GM21619 (cell line): Measurements from ENCODE around the gene RAB4B.
"Not testable (repeated sequence)": the region's sequence is repeated elsewhere in the genome, so short reads cannot be mapped to it uniquely, and the experiment has no call there.

Experiments
- ATAC-seq: cut with Tn5 transposase; IDR thresholded peaks from one replicate; pipeline ENCODE4 v1.9.1; 2021; ENCODE audit not compliant: unreplicated experiment

The RAB4B gene

GRCh38 chr19:40776932-40777644 is 959 bp upstream of the RAB4B start:
- peak; percentile 56 for ATAC-seq

DNA sequence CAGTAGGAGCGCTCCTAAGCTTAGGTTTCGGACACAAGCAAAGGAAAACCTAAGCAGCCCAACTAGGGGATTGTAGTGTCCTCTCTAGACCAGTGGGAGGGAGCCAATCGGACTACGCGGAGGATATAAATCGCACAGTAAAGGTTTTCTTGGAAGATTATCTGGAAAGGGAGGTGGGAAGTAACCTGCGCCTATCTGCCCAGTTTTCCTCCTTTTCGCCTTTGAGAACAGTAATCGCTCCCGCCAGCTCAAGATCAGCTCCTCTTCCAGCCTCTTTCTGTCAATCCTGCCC is 456 bp upstream of the RAB4B start:
- no peak for ATAC-seq

DNA sequence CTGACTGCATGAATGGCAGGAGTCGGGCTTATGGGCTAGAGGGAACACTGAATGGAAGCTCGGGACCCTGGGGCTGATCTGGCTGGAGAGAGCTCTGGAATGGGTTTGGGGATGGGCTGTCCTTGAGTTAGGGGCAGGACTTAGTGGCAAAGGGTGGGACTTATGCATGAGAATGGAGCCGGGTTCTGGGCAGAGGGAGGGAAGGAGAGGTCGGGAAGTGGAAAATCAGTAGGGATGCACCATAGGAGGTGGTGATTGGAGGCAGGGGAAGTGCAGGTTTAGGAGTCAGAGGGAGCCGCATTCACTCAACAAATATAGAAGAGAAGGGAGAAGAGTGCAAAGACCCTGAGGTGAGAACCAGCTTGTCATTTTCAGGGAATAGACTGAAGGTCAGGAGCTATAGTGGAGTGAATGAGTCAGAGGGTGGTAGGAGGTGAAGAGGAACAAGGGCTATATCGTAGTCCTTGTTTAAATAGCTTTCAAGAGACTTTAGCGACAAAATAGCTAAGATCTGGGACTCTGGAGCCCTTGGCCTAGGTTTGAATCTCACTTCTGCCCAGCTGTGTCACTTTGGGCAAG is 748 bp downstream of the RAB4B start:
- ATAC-seq, result no peak

DNA sequence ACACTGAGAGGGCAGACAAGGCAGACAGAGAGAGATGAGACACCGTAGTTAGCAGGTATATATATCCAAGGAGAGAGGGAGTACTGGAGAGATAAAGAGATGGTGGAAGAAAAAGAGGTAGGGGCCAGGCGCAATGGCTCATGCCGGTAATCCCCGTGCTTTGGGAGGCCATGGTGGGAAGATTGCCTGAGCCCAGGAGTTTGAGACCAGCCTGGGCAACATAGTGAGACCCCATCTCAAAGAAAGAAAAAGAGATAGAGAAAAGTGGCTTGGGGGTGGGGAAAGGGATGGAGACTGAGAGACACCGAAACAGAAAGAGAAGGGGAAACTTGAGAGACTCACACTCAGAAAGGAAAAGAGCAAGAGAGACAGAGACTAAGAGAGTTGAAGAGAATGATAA is 2.5 kb downstream of the RAB4B start:
- ATAC-seq, result no peak

GRCh38 chr19:40781140-40781539 is 3.1 kb downstream of the RAB4B start:
- no peak for ATAC-seq

- no peak for ATAC-seq
These were observed 5.7 kb downstream of the RAB4B start for GRCh38 chr19:40783711-40784110.

- not testable (repeated sequence) for ATAC-seq
These were observed 6.1 kb downstream of the RAB4B start for GRCh38 chr19:40784146-40784545.

GRCh38 chr19:40785526-40785925 is 7.5 kb downstream of the RAB4B start:
- no peak for ATAC-seq

DNA sequence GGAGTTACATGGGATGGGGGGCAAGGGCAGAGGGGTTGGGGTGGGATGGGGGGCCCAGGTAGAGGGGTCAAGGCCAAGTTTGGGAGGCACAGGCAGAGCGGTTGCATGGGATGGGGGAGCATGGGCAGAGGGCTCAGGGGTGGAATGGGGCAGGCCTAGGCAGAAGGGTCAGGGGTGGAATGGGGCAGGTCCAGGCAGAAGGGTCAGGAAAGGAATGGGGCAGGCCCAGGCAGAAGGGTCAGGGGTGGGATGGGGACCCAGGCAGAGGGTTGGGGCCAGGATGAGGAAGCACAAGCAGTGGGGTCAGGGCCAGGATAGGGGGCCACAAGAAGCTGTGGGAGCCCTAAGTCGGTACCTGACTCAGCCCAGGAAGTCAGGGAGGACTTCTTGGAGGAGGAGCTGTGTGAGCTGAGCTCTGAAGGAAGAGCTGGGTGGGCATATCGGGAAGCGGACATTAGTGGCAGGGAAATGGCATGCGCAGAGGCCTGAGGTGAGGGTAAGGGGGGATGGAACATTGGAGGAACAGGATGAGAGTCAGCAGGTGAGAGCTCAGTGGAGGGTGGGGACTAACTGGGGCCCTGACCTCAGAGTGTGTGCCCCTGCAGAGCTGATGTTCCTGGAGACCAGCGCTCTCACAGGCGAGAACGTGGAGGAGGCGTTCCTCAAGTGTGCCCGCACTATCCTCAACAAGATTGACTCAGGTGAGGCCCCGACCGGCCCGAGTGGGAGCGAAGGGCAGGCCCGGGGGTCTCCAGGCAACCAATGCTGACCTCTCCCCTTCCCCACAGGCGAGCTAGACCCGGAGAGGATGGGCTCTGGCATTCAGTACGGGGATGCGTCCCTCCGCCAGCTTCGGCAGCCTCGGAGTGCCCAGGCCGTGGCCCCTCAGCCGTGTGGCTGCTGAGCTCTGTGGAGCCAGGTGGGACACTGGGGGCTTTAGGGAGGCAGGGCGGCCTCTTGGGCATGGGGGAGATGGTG is 8.3 kb downstream of the RAB4B start:
- ATAC-seq, result no peak

DNA sequence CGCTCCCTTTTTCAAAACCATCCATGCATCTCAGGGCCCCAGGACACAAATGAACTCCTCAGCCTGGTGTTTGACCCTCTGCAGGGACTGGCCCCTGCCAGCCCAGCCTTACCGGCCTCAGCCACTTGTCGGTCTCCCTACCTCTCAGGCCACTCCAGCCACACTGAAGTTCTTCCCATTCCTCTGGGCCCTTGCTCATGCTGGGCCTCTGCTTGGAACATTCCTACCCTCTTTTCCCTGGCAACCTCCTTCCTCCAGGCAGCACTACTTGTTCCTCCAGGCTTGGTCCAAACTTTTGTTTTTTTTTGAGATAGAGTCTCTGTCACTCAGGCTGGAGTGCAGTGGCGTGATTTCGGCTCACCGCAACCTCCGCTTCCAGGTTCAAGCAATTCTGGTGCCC is 13.3 kb downstream of the RAB4B start:
- no peak for ATAC-seq

DNA sequence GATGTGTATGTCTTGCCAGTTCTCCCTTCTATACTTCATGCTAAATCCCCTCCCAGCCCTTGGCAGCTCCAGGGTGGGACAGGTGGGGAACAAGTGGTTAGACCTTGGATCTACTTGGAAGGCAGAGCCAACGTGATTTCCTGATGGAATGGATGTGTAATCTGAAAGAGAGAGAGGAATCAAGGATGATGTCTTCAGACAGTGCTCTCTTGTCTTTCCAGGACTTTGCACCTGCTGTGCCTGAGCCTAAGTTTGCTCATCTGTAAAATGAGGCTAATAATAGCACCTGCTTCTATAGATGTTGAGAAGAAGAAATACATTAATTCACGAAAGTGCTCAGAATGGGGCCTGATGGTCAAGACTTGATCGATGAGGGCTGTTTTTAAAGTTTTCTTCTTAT is 13.9 kb downstream of the RAB4B start:
- ATAC-seq, result no peak

DNA sequence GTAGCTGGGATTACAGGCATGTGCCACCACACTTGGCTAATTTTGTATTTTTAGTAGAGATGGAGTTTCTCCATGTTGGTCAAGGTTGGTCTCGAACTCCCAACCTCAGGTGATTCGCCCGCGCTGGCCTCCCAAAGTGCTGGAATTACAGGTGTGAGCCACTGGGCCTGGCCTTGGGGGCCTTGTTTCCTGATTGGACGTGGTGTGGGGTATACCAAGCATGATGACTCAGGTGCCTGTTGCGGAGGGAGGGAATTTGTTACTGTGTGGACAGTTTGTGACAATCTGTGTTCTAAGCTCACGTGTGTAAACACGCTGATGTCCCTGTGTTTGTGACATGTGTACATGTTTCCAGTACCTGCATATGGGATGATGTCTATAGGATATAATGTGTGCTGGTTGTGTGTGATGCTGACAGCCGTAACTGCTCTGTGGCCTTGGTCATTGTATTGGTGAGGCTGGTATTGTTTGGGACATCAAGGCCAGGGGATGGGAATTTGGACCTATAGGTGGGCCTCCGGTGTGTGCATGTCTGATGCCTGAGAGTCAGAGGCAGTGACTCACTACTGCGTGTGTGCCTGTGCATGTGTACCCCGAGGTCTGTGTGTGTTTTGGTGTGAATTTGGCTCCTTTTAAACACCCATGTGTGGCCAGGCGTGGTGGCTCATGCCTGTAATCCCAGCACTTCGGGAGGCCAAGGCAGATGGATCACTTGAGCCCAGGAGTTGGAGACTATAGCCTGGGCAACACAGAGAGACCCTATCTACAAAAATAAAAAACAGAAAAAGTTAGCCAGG is 19.3 kb downstream of the RAB4B start:
- no peak for ATAC-seq

DNA sequence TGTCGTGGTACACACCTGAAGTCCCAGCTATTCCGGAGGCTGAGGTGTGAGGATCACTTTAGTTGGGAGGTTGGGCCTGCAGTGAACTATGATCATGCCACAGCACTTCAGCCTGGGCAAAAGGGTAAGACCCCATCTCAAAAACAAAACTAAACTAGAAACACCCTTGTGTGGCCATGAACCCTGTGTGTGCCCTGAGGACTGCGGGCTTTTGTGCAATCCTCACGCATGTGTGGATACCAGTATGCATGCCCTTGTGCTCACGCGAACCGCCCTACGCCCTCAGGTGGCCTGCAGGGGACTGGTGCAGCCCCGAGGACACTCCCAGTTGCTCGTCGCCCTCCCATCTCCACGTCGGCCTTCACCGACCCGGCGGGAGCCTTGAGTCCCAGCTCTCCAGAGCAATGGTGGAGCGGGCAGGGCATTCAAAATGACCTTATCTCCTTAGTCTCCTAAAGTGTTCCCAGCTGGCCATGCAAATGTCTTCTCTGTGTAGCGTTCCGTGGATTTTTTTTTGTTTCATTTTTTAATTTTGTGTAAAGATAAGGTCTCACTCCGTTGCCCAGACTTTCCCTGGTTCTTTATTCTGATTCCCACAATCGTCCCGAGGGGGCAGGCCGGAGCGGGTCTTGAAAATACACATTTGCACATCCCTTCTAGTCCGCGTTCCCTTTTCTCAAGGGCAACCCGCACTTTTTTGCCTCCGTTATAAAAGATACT is 20.1 kb downstream of the RAB4B start:
- ATAC-seq, result no peak

GRCh38 chr19:40798683-40799557 is 20.9 kb downstream of the RAB4B start, which contains the start of gene EGLN2:
EGLN2 (plus strand) TSS chr19:40799191; CDS start chr19:40800573, 1,382 bp downstream.
- peak; percentile 66 for ATAC-seq

DNA sequence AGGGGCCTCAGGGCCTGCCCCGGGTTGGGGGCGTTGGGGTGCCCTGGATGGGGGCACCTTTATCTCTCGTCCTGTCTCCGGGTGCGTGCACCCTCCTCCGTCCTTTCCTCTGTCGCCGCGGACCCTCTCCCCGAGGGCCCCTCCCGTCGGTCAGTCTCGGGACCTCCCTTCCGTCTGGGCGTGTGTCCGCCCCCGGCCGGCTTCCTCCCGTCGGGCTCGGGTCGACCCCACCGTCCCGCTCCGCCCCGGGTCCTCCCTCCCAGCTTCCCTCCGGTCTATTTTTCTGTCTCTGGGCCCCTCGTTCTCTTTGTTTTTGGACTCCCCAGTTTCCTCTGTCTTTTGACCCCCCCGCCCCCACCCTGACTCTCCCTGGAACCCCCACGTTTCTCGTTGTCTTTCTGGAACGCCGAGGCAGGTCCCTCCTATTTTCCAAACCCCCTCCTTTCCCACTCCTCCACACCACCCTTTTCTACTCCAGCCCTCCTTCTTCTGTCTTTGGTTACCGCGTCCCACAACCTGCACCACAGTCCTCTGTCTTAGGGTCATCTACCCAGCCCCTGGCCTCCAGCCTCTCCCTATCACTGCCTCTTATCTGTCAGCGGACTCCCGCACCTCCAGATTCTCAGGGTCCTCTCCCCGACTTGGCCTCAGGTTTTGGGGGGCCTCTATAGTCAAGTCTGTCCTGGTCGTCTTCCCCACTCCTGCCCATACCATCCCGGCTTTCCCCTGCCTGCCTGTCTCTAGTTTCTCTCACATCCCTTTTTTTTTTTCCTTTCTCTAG is 21.7 kb downstream of the RAB4B start:
- ATAC-seq, result no peak

DNA sequence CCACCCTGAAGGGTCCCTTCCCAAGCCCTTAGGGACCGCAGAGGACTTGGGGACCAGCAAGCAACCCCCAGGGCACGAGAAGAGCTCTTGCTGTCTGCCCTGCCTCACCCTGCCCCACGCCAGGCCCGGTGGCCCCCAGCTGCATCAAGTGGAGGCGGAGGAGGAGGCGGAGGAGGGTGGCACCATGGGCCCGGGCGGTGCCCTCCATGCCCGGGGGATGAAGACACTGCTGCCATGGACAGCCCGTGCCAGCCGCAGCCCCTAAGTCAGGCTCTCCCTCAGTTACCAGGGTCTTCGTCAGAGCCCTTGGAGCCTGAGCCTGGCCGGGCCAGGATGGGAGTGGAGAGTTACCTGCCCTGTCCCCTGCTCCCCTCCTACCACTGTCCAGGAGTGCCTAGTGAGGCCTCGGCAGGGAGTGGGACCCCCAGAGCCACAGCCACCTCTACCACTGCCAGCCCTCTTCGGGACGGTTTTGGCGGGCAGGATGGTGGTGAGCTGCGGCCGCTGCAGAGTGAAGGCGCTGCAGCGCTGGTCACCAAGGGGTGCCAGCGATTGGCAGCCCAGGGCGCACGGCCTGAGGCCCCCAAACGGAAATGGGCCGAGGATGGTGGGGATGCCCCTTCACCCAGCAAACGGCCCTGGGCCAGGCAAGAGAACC is 22.4 kb downstream of the RAB4B start:
- ATAC-seq, result no peak

GRCh38 chr19:40800997-40801377 is 22.9 kb downstream of the RAB4B start:
- ATAC-seq, result no peak
